GM21786 (cell line): Measurements from ENCODE around the gene CATSPER3.

Experiments
- ATAC-seq: cut with Tn5 transposase; IDR thresholded peaks from one replicate; pipeline ENCODE4 v1.9.1; 2021; ENCODE audit not compliant: unreplicated experiment

Gene CATSPER3

DNA sequence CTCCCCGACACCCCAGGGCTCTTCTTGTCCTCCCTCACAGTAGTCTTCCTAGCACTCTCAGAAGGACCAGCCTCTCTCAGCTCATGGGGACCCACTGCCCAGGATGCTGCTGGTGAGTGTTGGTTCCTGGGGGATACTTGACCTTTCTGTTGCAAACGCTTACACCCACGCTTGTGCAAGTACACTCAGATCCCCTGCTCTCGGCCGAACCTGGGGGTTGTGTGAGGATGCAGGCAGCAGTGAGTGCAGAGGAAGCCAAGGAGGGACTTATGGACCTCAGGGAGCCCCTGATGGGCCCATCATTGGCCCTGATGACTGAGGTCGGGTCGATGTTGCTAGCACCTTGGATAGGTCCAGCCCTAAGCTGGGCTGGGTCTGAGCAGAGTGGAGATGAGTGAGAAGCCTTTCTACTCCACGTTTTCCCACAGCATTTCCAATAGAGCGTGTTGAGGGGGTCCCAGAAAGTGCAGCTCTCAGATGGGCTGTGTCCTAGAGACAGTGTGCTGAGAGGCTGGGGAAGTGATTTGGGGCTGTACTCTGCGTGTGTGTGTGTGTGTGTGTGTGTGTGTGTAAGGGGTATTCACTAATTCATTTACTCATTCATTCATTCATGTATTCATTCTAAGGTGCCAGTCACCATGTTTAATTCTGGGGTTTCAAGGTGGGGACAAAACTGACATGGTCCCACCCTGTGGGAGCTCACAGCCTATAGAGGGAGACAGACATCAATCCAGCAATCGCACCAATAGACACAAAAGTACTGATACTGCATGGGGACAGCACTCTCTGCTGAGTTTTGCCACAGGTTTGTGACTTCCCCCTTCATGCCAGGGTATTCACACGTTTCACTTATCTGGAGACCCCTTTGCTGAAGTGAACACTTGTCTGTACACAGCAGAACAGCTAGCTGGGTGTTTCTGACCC, 91.6 kb downstream of the CATSPER3 start:
- ATAC-seq, result no peak

GRCh38 chr5:135060021-135060420, 92.3 kb downstream of the CATSPER3 start:
- no peak for ATAC-seq

DNA sequence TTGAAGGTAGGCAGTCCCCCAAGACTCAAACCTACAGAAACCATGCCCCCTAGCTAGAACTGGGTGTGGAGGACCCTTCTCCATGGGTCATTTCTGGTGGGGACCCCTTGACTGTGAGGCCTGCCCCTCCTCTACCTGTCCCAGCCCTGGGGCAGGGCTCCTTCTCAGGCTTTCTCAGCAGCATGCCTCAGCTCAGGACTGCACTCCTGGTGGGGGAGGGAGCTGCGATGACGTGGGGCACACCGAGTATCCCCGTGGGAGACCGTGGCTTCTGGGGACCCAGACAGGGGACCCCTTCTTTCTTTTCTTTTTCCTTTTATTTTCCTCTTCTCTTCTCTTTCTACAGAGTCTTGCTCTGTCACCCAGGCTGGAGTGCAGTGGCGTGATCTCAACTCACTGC, 93.3 kb downstream of the CATSPER3 start:
- no peak for ATAC-seq
